Fibroblast of the aortic adventitia (primary cell): ENCODE data around the gene IFNA2. TPM values are rescaled to one million over a fixed set of nuclear protein-coding genes. Genes with fewer than 3 reads are reported as not detected.
"Not testable (repeated sequence)": the region's sequence is repeated elsewhere in the genome, so short reads cannot be mapped to it uniquely, and the experiment has no call there.

Experiments used
- DNase-seq: peaks from one replicate; pipeline ENCODE4 v3.0.0-alpha.2; 2010; ENCODE audit warnings: low read depth
- H3K4me3 ChIP-seq: 2 replicates; pipeline ENCODE4 v1.5.1; 2011; ENCODE audit warnings: low read depth, mild to moderate bottlenecking, control low read depth, low read length, moderate library complexity
- CTCF ChIP-seq: IDR thresholded peaks from 2 replicates; pipeline ENCODE4 v1.5.1; 2011; ENCODE audit warnings: mild to moderate bottlenecking, low read length, control low read depth, inconsistent platforms; ENCODE audit not compliant: insufficient read depth
- total RNA-seq: library from RNA; depleted of rRNA; stranded (reverse); fragments of >200 nt; gene quantifications from 2 replicates; pipeline ENCODE4 v1.2.3, GENCODE V29; 2012; ENCODE audit warnings: low replicate concordance

Gene IFNA2
- total RNA-seq: not detected in 2 replicates

- no peak for TF ChIP-seq CTCF
- no peak for DNase-seq
- no peak within 1 kb of the TSS for H3K4me3 ChIP-seq
These were observed at the start of gene IFNA2 for GRCh38 chr9:21385131-21385670. TSS of gene IFNA2 (minus strand) at chr9:21385398. CDS start at chr9:21385329, 69 bp downstream.

- not testable (repeated sequence) for H3K4me3 ChIP-seq, DNase-seq
These were observed 49.8 kb upstream of the IFNA2 start for GRCh38 chr9:21435015-21435383.

- no peak overlapping the region for H3K4me3 ChIP-seq
- peak; percentile 61 for TF ChIP-seq CTCF
- DNase-seq: peak; percentile 83
These were observed 49.2 kb upstream of the IFNA2 start for GRCh38 chr9:21434202-21435014.

GRCh38 chr9:21432672-21433425, 47.7 kb upstream of the IFNA2 start:
- DNase-seq: no peak
- TF ChIP-seq CTCF: no peak
- no peak overlapping the region for H3K4me3 ChIP-seq

- TF ChIP-seq CTCF: no peak
- no peak for DNase-seq
- no peak overlapping the region for H3K4me3 ChIP-seq
These were observed 44.0 kb upstream of the IFNA2 start for GRCh38 chr9:21429191-21429590.

GRCh38 chr9:21428235-21428634, 43.0 kb upstream of the IFNA2 start:
- no peak overlapping the region for H3K4me3 ChIP-seq
- no peak for DNase-seq
- TF ChIP-seq CTCF: no peak
